RPMI8226 (cell line): ENCODE measurements around the gene STK25.

ENCODE experiments used
- DNase-seq: peaks from one replicate; pipeline ENCODE4 v3.0.0-alpha.2; 2015

STK25 gene

DNA sequence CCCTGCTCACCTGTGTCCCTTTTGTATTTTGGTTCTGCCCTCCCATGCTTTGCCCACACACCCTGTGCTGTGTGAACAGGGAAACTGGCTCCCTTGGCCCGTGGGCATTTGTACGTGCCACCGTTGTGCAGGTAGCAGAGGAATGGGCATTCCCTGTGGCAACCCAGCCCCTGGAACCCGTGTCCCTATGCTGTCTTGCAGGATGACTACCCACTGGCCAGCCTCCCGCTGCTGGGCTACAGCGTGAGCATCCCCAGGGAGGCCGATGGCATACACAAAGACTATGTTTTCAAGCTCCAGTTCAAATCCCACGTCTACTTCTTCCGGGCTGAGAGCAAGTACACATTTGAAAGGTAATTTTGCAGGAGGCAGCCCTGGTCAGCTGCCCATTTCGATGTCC lies 15.3 kb downstream of the STK25 start:
- DNase-seq, result no peak

DNA sequence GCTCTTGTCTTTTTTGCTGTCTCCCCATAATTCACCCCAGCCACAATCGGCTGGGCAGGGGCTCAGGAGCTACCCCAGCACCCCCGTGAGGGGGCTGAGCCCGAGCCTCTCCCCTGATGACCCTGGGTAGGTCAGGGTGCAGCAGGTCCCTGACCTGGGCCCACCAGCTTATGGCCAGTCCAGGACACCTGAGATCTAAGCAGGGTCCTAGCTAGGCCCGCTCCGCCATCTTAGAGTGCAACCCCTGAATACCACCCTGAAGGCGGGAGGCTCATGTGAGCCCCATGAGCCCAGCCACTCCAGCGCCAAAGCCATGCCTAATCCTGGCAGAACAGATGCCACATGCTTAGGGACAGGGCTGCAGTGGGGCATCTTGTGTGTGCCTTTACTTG lies 16.2 kb downstream of the STK25 start:
- DNase-seq, result no peak

DNA sequence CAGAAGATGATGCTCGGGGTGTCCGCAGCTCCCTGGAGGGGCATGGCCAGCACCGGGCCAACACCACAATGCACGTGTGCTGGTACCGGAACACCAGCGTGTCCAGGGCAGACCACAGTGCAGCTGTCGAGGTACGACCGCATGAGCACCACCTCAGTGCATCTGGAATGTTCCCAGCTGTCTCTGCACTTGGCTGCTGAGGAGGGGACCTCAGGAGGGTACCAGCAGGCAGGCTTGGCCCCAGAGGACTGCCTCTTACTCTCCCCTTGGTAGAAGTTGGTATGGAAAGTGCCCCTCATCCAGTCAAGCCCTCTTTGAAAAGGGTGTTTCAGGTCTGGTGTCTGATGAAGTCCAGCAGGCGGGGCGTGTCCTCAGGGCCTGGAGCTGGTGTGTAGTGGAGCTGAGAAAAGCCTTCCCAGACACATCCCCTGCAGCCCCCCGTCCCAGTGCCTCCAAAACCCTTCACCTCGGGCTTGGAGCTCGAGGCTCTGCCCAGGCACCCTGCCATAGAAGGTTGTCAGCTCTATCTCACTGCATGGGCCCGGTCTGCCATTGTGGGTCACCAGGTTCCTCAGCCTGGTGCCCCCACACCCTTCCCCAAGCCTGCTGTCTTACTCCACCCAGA lies 16.7 kb downstream of the STK25 start:
- DNase-seq, result no peak

DNA sequence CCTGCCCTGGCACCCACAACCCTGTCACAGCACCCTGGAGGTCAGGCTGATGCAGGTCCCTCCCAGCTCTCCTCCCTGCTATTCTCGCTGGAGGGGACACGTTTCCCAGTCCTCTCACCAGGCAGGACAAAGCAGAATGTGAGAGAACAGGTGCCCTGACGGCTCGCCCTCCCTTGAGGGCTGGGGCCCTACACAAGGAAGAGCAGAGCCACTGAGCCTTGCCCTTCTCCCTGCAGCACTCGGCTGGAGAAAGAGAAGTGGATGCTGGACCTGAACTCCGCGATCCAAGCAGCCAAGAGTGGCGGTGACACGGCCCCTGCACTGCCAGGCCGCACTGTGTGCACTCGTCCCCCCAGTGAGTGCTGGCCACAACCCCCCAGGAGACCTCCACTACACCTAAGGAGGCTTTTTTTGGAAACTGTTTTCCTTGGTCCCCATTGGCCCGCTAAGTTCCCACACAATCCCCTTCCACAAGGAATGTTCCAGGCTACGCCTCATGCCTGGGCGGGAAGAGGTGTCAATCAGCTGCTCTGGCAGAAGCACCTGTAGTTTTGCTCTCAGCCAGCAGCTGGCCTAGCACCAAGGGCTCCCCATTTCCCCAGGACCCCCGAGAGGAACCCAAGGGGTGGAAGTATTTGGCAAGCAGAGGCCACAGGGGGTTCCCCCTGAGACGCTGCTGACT lies 17.4 kb downstream of the STK25 start:
- DNase-seq, result no peak

DNA sequence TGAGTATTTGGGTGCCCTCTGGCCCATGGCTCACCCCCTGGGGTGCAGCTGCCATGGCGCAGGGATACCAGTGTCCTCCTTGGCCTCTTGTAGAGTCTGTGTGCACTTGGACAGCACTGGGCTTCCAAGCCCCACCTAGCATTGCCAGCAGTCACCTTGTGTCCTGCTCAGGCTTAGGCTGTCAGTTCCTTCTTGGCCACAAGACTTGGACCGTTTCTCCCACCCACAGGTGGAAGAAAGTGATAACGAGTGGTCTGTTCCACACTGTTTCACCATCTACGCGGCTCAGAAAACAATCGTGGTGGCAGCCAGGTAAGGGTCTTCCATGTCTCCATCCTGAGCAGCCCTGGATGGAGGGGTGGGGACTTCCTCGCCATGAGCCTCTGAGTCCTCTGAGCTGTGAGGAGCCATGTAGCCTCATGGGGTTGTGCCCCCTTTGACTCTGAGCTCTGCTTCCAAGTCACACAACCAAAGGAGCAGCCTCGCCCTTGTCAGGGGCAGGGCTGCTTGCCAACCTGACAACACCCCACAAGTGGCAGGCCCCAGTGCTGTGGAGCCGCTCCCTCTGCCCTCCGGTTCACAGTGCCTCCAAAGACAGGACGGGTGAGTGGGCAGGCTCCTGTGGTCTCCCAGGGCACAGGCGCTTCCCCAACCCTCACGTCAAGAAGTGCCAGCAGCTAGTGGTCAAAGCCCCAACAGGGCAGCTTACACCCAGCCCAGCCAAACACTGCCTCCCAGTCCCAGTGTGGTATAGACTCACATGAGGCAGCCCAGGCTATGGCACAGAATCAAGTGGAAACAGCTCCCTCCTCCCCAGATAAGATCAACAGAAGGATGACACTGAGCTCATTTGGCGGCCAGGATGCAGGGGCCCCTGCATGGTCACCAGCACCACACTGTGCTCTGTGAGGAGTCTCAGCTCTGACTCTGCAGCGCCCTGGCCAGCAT lies 18.4 kb downstream of the STK25 start:
- DNase-seq, result no peak

DNA sequence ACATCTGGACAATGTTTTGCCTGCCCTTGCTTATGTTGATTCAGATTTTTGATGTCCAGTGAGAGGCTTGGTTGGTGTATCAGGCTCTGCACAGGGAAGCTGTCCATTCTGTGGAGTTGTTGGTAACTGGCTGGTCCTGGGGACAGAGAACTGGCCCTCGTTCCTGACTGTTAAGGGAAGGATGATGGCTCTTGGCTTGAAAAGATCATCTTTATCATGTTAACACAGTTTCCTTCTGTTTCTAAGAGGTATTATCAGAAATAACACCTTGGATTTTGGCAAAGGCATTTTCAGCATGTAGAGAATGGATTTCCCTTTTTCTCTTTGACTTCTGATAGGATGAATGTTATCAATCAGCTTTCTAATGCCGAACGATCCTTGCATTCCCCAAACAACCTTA lies 19.3 kb downstream of the STK25 start:
- no peak for DNase-seq

DNA sequence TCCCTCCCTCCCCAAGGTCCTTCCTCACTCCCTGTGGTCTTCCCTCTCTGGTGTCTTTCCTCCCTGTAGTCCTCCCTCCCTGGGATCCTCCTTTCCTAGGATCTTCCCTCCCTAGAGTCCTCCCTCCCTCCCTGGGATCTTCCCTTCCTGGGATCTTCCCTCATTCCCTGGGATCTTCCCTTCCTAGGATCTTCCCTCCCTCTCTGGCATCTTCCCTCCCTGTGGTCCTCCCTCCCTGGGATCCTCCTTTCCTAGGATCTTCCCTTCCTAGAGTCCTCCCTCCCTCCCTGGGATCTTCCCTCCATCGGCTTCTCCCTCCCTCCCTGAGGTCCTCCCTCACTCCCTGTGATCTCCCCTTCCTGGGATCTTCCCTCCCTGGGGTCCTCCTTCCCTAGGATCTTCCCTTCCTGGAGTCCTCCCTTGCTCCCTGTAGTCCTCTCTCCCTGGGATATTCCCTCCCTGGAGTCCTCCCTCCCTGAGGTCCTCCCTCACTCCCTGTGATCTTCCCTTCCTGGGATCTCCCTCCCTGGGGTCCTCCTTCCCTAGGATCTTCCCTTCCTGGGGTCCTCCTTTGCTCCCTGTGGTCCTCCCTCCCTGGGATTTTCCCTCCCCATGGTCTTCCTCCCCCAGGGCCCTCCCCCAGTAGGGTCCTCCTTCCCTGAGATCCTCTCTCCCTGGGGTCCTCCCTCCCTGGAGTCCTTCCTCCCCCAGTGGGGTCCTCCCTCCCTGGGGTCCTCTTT lies 23.0 kb downstream of the STK25 start:
- no peak for DNase-seq

DNA sequence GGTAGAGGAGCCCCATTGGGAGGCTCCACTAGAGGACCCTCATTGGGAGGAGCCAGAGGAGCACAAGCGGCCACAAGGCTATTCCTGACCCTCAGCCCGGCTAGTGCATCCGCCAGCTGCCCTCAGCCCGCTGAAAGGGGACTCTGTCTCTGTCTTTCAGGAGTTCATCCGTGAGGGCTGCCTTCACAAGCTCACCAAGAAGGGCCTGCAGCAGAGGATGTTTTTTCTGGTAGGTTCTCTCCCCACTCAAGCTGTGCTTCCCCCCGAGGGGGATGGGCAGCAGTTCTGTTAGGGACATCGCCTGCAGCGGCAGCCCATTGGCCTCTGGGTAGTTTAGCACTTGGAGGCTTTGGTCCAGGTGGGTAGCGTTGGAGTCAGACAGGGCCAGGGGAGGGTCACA lies 25.1 kb downstream of the STK25 start:
- no peak for DNase-seq

DNA sequence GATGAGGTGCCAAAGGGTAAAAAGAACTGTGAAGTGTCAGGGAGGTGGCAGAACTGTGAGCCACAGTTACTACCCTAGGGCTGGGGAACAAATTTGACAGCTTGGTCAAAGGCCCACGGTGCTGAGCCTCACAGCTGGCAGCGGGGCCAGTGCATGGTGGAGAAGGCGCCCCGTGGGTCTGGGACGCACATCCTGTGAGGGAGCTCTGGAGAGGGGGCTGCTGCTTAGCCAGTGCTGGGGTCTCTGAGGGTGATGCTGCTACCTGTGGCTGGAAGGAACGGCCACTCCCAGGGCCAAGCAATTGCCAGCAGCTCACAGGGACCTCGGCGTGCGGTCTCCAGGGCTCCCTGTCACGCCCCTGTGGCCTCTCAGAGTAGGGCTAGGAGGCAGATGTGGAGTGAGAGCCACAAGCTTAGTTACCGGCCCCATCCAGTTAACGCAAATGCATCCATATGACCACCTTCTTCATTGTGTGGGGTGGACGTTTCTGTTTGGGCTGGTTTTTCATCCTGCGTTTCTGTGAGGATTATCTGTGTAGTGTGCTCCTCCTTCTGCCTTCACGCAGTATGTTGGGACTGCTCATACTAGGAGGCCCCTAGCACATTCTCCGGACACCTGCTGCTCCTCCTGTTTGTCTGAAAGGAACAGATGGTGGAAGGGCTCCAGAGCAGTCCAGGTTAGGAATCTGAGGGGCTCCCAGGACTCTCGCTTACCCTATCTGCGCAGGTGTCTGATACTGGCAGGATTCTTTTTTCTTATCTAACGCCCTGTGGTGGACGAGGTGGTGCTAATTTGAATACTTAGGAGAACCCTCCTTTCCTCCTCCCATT lies 26.0 kb downstream of the STK25 start:
- no peak for DNase-seq

DNA sequence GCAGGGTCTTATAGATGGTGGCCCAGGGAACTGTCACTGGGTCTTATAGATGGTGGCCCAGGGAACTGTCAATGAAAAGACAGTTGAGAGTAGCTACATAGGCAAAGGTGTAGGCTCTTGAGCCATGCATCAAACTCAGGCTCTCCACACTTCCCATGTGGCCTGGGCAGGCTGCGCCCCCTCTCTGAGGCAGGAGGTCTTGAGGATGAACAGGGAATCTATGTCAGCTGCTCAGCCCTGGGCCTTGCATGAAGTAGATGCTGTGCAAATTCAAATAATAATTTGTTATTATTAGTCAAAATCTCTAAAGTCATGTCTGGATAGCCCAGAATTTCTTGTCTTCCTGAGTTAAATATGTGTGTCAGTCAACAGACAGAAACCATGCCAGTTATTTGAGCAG lies 26.7 kb downstream of the STK25 start:
- no peak for DNase-seq

DNA sequence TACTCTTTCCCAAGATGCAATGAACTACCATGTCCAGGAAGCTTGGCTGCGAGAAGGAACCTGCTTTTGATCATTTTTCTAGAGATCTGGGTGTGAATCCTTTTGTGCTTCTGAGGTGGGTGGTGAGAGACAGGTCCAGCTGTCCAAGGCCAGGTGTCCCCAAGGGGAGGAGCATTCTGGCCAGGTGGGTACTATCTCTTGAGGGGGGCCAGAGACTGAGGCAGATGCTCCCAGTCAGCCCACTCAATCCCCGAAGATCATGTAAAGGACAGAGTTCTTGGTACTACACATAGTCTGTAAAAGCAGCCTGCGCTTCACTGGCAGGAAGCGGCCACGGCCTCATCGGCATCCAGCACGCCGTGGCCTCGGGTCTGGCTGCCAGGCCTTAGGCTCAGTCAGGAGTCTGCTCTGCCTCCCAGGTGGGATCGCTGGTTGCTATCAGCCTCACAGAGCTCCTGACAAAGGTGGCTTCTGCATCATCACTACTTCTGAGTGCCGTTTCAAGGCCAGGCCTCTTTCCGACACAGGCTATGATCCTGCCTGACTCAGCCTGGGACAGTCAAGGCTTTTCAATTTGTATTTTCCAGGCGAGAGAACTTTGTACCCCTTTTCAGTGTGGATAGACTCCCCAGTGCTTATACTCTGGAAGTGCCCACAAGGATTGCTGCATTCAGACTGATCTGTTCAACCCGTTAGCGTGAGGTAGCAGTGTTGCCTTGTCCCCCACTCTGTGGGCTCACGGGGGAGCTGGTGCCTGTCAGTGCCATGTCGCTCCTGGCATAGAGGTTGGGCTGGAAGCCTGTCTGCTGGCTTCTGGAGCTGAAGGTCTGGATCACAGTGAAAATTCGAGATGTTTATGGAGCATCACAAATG lies 29.1 kb downstream of the STK25 start:
- DNase-seq, result no peak

DNA sequence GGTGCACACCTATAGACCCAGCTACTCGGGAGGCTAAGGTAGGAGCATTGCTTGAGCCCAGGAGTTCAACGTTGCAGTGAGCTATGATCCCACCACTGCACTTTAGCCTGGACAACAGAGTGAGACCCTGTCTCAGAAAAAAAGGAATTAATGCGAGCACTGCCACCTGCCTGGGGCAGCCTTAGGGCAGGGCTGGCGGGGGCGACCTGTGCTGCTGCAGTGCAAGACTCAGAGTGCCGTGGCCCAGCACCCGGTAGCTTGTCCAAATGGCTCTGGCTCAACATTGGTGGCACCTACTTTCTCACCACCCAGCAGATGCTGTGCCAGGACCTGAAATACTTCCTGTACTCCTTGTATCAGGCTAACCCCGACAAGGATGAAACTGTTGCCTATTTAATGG lies 30.2 kb downstream of the STK25 start:
- DNase-seq, result no peak

DNA sequence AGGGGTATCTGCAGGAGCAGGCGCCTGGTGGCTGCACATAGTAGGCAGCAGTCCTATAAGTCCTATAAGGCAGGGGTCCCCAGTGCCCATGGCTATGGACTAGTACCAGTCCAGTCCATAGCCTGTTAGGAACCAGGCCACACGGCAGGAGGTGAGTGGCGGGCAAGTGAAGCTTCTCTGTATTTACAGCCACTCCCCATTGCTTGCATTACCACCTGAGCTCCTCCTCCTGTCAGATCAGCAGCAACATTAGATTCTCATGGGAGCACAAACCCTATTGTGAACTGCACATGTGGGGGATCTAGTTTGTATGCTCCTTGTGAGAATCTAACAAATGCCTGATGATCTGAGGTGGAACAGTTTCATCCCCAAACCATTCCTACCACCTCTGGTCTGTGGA lies 33.1 kb downstream of the STK25 start:
- no peak for DNase-seq

DNA sequence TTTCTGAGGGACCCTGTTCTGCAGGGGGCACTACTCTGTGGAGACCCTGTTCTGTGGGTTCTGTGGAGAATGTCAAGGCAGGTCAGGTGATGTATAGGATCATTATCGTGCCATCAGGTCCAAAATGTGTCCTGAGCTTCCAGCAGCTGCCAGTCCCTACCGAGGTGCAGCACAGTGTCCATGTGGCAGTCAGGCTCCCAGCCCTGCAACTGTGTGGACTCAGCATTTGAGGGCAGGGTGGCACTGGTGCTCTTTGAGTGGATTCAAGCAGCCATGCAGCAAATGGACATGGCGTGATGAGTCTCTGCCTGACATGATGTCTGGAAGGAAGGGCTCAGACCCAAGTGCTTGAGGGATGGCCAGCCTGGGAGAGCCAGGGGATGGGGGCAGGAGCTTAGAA lies 35.0 kb downstream of the STK25 start:
- DNase-seq, result no peak

DNA sequence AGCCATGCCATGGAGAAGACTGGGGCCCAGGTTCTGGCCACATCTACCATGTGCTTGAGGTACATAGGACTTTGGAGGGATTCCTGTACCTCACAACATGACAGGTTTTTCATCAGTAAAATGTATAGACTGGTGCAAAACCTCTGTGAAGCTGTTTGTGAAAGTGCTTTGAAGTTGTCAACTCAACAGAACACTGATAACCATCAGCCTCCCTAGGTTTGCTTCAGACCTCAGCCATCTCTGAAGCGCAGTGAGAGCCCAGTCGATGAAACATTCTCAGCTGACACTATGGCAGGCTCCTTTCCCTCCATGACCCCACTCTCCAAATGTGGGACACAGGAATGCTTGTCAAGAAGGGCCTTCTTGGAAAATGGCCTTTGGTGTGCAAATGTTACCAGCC lies 38.6 kb downstream of the STK25 start:
- no peak for DNase-seq

DNA sequence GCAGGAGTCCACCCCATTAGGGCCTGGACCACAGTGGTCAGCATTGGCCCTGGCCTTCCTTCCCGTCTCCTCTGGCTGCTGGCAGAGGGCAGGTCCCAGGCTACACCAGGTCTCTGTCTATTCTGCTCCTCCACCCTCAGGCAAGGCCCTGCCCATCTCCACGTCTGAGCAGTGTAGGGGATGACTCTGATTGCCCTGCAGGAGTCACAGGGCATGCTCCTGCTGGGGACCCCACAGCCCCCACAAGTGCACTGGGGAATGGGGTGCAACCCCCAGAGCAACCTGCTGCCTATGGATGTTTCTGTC lies 40.0 kb downstream of the STK25 start:
- DNase-seq, result no peak

DNA sequence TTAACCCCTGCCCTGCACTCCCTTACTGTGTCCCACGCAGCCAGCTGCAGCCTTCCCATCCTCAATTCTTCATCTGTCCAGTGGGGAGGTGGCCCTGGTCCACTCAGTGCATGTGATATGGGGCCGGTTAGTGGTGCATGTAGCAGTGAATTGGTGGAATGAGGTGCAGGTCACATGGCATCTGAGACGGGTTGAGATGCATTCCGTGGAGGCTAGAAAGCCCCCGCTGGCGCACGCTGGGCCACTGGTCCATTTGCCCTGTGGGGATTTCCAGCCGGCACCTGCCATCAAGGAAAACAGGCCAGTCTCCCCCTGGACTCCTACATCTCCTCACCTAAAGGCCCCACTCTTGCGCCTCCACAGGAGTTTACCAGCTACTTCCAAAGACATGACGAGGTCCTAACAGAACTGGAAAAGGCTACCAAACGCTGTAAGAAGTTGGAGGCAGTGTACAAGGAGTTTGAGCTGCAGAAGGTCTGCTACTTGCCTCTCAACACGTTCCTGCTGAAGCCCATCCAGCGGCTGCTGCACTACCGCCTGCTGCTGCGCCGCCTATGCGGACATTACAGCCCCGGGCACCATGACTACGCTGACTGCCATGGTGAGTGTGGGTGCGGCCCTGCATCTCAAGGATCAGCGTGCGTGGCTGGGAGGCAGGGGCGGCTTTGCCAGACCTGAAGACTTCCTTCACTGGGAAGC lies 40.5 kb downstream of the STK25 start:
- DNase-seq, result no peak

DNA sequence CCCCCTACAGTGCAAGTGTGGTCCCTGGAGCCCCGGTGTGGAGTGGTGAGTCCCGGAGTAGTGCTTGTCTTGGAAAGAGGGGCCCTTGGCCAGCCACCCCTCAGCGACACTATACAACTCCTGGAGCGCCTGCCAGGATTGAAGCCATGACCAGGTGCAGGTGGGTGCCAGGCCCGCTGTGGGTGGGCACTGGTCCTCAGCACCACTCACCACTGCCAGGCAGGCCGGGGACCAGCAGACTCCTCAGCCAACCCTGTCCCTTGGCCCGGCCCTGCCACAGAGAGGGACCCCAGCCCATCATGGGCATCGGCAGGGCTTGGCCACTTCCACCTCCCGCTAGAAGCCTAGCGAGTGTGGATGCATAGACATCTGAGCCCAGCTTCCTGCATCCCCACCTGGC lies 42.2 kb downstream of the STK25 start:
- no peak for DNase-seq

DNA sequence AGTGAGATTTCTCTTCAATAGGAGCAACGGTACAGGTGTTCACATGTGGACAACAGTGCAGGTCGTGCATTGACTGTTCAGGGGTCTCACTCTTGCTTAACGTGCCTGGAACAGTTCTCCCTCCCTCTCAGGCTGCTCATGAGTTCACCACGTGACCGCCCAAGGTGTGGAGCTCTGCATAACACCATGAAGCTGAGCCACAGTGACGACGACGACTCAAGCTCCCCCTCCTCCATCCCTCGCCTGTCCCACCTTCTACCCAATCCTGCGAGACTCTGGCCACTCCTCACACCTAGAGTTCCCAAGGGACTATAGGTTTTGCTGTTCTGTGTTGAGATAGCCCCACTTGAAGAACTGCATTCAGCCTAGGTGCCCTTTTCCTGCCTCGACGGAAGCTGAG lies 42.8 kb downstream of the STK25 start:
- DNase-seq, result no peak

DNA sequence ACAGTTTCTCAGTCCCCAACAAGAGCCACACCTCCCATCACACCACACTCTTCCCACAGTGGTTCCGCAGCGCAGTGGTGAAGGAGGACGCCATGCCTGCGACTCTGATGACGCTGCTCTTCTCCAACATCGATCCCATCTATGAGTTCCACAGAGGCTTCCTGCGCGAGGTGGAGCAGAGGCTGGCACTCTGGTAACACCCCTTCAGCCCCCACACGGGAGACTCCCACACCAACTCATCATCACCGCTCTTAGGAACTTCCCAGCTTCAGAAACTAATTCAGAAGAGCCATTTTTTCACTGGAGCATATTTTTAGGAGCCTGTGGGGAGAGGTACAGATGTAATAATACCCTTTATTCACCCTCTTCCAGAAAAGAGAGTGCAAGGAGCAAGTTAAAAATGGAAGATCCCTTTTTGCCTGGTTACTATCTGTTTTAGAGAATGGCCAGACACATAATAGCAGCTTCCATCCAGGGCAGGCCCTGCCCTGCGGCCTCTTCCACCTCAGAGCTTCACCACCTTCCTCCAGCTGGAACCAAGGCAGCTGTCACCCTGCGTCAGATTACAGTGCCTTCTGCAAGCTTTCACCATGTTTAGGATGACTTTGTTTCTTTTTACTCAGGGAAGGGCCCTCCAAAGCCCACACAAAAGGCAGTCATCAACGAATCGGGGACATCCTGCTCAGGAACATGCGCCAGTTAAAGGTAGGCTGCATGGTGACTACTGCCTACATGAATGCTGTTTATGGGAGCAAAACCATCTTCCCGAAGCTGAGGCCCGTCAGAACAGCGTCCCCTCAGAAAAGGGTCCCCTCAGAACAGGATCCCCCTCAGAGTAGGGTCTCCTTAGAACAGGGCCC lies 44.9 kb downstream of the STK25 start:
- DNase-seq, result no peak
